ENCODE measurements around the gene NEU4.

- TF ChIP-seq CTCF (IDR thresholded peaks at IDR 0.05 in 8 of 11, conservative IDR thresholded peaks at IDR 0.05 in 3 of 11) (no peak), POLR2A (IDR thresholded peaks at IDR 0.05) (no peak)
These were observed 4.8 kb downstream of the NEU4 start for GRCh38 chr2:241813644-241814392.

All from spleen (tissue), 7 donors.